Hair follicle dermal papilla cell (primary cell): Measurements from ENCODE around the gene SYT3. TPM values are rescaled to one million over a fixed set of nuclear protein-coding genes. Genes with fewer than 3 reads are reported as not detected.

Experiments used
- total RNA-seq: library from RNA; depleted of rRNA; stranded (reverse); fragments of >200 nt; gene quantifications from 2 replicates; pipeline ENCODE4 v1.2.3, GENCODE V29; 2012

Gene SYT3, protein sequence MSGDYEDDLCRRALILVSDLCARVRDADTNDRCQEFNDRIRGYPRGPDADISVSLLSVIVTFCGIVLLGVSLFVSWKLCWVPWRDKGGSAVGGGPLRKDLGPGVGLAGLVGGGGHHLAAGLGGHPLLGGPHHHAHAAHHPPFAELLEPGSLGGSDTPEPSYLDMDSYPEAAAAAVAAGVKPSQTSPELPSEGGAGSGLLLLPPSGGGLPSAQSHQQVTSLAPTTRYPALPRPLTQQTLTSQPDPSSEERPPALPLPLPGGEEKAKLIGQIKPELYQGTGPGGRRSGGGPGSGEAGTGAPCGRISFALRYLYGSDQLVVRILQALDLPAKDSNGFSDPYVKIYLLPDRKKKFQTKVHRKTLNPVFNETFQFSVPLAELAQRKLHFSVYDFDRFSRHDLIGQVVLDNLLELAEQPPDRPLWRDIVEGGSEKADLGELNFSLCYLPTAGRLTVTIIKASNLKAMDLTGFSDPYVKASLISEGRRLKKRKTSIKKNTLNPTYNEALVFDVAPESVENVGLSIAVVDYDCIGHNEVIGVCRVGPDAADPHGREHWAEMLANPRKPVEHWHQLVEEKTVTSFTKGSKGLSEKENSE
- total RNA-seq: 0.16 TPM in 1 of 2 replicates, not detected in the other

DNA sequence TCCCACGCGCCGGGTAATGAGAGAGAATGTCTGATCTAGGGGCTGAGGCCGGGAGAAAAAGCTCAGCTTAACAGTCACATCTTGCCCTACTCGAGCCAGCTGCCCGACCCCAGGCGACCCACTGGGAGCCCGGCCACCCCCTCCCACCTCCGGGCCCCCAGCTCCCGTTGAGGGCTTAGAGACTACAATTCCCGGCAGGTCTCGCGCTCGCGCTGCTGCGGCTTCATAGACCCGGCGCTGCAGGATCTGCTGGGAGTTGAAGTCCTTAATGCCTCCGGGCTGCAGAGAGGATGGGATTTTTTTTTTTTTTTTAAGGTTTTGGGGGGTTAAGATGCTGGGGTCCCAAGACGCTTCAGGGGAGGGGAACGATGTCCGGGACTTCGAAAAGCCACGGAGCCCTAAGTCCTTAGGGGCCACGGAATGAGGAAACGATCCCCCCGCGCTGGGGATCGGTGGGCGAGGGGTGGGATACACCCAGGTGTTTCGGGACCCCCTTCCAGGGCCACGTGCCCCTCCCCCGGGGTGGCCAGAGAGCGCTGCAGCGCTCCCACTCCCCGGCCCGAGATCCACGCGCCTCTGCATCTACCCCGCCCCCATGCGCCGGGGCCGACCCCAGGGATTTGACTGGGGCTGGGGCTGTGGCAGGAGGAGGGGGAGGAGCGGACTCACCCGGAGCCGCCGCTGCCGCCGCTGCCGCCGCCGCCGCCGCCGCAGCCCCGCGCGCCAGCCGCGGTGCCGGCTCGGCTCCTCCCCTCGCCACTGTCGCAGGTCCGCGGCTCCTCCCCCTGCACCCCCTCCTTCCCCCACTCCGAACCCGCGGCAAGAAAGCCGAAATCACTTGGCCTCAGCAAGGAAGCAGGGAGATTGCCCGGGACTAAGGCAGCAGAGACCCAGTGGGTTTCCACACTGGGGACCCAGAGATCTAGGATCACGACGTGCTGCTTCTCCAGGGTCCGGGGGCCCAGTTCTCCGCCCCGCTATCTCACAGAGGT is at the start of gene SYT3:
Gene SYT3 (minus strand): TSS at position 761 of the 992 bp plus-strand sequence. CDS start 2,470 bp downstream, outside the sequence.

DNA sequence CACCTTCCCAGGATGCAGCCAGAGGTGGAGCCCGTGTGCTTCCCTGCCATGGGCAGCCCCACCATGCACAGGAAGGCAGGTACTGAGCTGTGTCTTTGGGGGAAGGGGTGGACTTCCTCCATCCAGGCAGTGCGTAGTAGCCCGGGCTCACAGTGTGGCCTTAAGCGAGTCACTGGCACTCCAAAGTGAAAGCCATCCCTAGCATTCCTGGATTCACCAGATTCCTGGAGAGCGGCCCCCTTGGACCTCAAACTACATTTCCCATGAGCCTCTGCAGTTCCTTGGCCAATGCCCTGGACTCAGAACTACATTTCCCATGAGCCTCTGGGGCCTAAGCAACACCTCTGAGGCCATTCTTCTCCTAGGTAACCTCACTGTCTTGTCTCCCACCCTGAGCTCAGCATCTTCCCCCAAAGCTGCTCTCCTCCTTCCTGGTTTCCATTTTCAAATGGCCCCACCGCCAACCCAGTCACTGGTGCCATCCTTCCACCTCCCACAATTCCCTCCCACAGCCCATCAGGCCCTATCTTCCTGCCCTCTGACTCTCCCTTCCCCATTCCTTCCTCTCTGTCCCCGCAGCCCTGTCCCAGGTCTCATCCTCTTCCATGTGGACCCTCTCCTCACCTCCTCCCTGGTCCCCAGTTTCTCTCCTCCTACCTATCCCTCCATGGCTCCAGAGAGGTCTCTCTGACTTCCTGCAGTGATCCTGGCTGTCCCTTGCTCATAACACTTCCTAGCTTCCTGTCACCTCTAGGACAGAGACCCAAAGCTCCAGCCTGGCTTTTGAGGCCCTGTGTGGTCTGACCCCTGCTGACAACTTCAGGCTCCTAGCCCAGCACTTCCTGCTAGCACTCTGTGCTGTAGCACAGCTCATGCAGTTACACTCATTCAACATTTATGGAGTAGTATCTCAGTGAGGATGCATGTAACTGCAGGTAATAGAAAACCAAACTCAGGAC is 10.0 kb upstream of the SYT3 start, which contains the start of gene C19orf81:
Gene C19orf81 (plus strand): TSS at position 13 of the 959 bp plus-strand sequence. CDS start 0 bp downstream, at position 13.

Other genes with a start within 250 kb of the SYT3 start
- gene SPIB, start 220.9 kb downstream of the SYT3 start, total RNA-seq: not detected in 2 replicates
- gene MYBPC2, start 207.0 kb downstream of the SYT3 start, total RNA-seq: not detected in 2 replicates
- gene EMC10, start 163.4 kb downstream of the SYT3 start, total RNA-seq: 52.0 and 57.8 TPM in 2 replicates
- gene GARIN5A, start 163.0 kb downstream of the SYT3 start, total RNA-seq: 0.32 TPM in 1 of 2 replicates, not detected in the other
- gene JOSD2, start 128.7 kb downstream of the SYT3 start, total RNA-seq: 27.3 and 27.6 TPM in 2 replicates
- gene ASPDH, start 126.0 kb downstream of the SYT3 start, total RNA-seq: not detected in 2 replicates
- gene LRRC4B, start 71.4 kb downstream of the SYT3 start, total RNA-seq: under 0.01 and 0.16 TPM in 2 replicates
- 0.49 TPM in 1 of 2 replicates, not detected in the other for gene C19orf81, start 9.6 kb upstream of the SYT3 start, total RNA-seq
- 10.4 and 14.0 TPM in 2 replicates for gene SHANK1, start 79.9 kb upstream of the SYT3 start, total RNA-seq
- 56.5 and 68.2 TPM in 2 replicates for gene CLEC11A, start 83.5 kb upstream of the SYT3 start, total RNA-seq
- gene GPR32, start 130.6 kb upstream of the SYT3 start, total RNA-seq: not detected in 2 replicates
- gene ACP4, start 150.5 kb upstream of the SYT3 start, total RNA-seq: not detected in 2 replicates
- not detected in 2 replicates for gene KLK1, start 183.9 kb upstream of the SYT3 start, total RNA-seq
- gene KLK15, start 193.7 kb upstream of the SYT3 start, total RNA-seq: not detected in 2 replicates
- gene KLK3, start 215.0 kb upstream of the SYT3 start, total RNA-seq: not detected in 2 replicates
- not detected in 2 replicates for gene KLK2, start 233.6 kb upstream of the SYT3 start, total RNA-seq